GM23248 (cell line): ENCODE results near the gene HOXA6.

Experiments used
- EZH2 ChIP-seq: fragments of 200-600 bp; sonication (generic); IDR thresholded peaks from 2 replicates; pipeline ENCODE4 v1.6.1; 2018; ENCODE audit warnings: antibody characterized with exemption, mild to moderate bottlenecking; ENCODE audit not compliant: insufficient read depth, poor library complexity, severe bottlenecking
- EZH2phosphoT487 ChIP-seq: fragments of 200-600 bp; sonication (generic); IDR thresholded peaks from 2 replicates; pipeline ENCODE4 v1.6.1; 2018; ENCODE audit warnings: antibody characterized with exemption, moderate library complexity, mild to moderate bottlenecking, low read depth; ENCODE audit not compliant: insufficient read depth

- TF ChIP-seq EZH2: no peak
- TF ChIP-seq EZH2phosphoT487: no peak
Observed at GRCh38 chr7:27173511-27173955, 26.0 kb upstream of the HOXA6 start.
